ENCODE results near the gene CMTM8. TPM values are rescaled to one million over a fixed set of nuclear protein-coding genes. Genes with fewer than 3 reads are reported as not detected.

CMTM8 gene
- total and polyA plus RNA-seq, 2 donors (not counting 1 experiment from before 2014, with no cell fraction given) = under 0.01 to 0.50 TPM

- H3K4me2 ChIP-seq (ENCODE audit: extremely low read depth, insufficient read depth, low read length) = no peak overlapping the region
- H3K27ac ChIP-seq (ENCODE audit: insufficient read depth, low read length) = no peak overlapping the region
- no peak overlapping the region for H3K9ac ChIP-seq (ENCODE audit: insufficient read depth, low read length)
- H3K79me2 ChIP-seq (ENCODE audit: control insufficient read depth, insufficient read depth, low read length) = no peaks in the 10 kb centered on the region
- no peaks in the 10 kb centered on the region for H3K36me3 ChIP-seq (ENCODE audit: control insufficient read depth, insufficient read depth, low read length)
- DNase-seq (ENCODE audit: low read depth in 2 of 2) = no peak
- no peaks in the 10 kb centered on the region for H3K9me3 ChIP-seq (ENCODE audit: control insufficient read depth, insufficient read depth, low read depth, low read length)
- H3K4me1 ChIP-seq (ENCODE audit: control insufficient read depth, extremely low read depth, insufficient read depth, low read length) = no peaks in the 10 kb centered on the region
- TF ChIP-seq EZH2 (IDR thresholded peaks at IDR 0.05; ENCODE audit: low read length, missing control alignments) (no peak), CTCF (conservative IDR thresholded peaks at IDR 0.05 in 1 of 2, IDR thresholded peaks at IDR 0.05 in 1 of 2; ENCODE audit: low read depth in 1 of 2, low read length in 2 of 2) (no peak)
- H4K20me1 ChIP-seq (ENCODE audit: control insufficient read depth, extremely low read depth, insufficient read depth, low read length) = no peaks in the 10 kb centered on the region
- no peak overlapping the region for H3K4me3 ChIP-seq (replicated peaks in 1 of 4; ENCODE audit: control extremely low read depth in 1 of 4, insufficient read depth in 1 of 4, low read depth in 3 of 4, low read length in 4 of 4)
- H2AFZ ChIP-seq (ENCODE audit: low read length) = no peak overlapping the region
- no peaks in the 10 kb centered on the region for H3K27me3 ChIP-seq (ENCODE audit: control insufficient read depth, insufficient read depth, low read length)
These were observed 21.1 kb upstream of the CMTM8 start for GRCh38 chr3:32217339-32217738.

GRCh38 chr3:32219537-32219936 is 18.9 kb upstream of the CMTM8 start:
- Histone ChIP-seq H3K27ac (ENCODE audit: insufficient read depth, low read length) (no peak overlapping the region), H3K4me2 (ENCODE audit: extremely low read depth, insufficient read depth, low read length) (no peak overlapping the region), H3K36me3 (ENCODE audit: control insufficient read depth, insufficient read depth, low read length) (no peaks in the 10 kb centered on the region), H3K79me2 (ENCODE audit: control insufficient read depth, insufficient read depth, low read length) (no peaks in the 10 kb centered on the region), H3K4me1 (ENCODE audit: control insufficient read depth, extremely low read depth, insufficient read depth, low read length) (no peaks in the 10 kb centered on the region), H3K27me3 (ENCODE audit: control insufficient read depth, insufficient read depth, low read length) (no peaks in the 10 kb centered on the region), H3K9ac (ENCODE audit: insufficient read depth, low read length) (no peak overlapping the region), H3K9me3 (ENCODE audit: control insufficient read depth, insufficient read depth, low read depth, low read length) (no peaks in the 10 kb centered on the region), H4K20me1 (ENCODE audit: control insufficient read depth, extremely low read depth, insufficient read depth, low read length) (no peaks in the 10 kb centered on the region), H3K4me3 (replicated peaks in 1 of 4; ENCODE audit: control extremely low read depth in 1 of 4, insufficient read depth in 1 of 4, low read depth in 3 of 4, low read length in 4 of 4) (no peak overlapping the region), H2AFZ (ENCODE audit: low read length) (no peak overlapping the region)
- TF ChIP-seq EZH2 (IDR thresholded peaks at IDR 0.05; ENCODE audit: low read length, missing control alignments) = no peak
- TF ChIP-seq CTCF (conservative IDR thresholded peaks at IDR 0.05 in 1 of 2, IDR thresholded peaks at IDR 0.05 in 1 of 2; ENCODE audit: low read depth in 1 of 2, low read length in 2 of 2) = no peak
- DNase-seq (ENCODE audit: low read depth in 2 of 2) = no peak

GRCh38 chr3:32220006-32220405 is 18.5 kb upstream of the CMTM8 start:
- H4K20me1 ChIP-seq (ENCODE audit: control insufficient read depth, extremely low read depth, insufficient read depth, low read length) = no peaks in the 10 kb centered on the region
- H3K9ac ChIP-seq (ENCODE audit: insufficient read depth, low read length) = no peak overlapping the region
- H3K4me3 ChIP-seq (replicated peaks in 1 of 4; ENCODE audit: control extremely low read depth in 1 of 4, insufficient read depth in 1 of 4, low read depth in 3 of 4, low read length in 4 of 4) = no peak overlapping the region
- H3K27ac ChIP-seq (ENCODE audit: insufficient read depth, low read length) = no peak overlapping the region
- no peaks in the 10 kb centered on the region for H3K4me1 ChIP-seq (ENCODE audit: control insufficient read depth, extremely low read depth, insufficient read depth, low read length)
- no peaks in the 10 kb centered on the region for H3K27me3 ChIP-seq (ENCODE audit: control insufficient read depth, insufficient read depth, low read length)
- H3K79me2 ChIP-seq (ENCODE audit: control insufficient read depth, insufficient read depth, low read length) = no peaks in the 10 kb centered on the region
- H2AFZ ChIP-seq (ENCODE audit: low read length) = no peak overlapping the region
- no peaks in the 10 kb centered on the region for H3K36me3 ChIP-seq (ENCODE audit: control insufficient read depth, insufficient read depth, low read length)
- DNase-seq (ENCODE audit: low read depth in 2 of 2) = peak; percentile 21 to 89
- no peaks in the 10 kb centered on the region for H3K9me3 ChIP-seq (ENCODE audit: control insufficient read depth, insufficient read depth, low read depth, low read length)
- TF ChIP-seq EZH2 (IDR thresholded peaks at IDR 0.05; ENCODE audit: low read length, missing control alignments) (no peak), CTCF (conservative IDR thresholded peaks at IDR 0.05 in 1 of 2, IDR thresholded peaks at IDR 0.05 in 1 of 2; ENCODE audit: low read depth in 1 of 2, low read length in 2 of 2) (no peak)
- no peak overlapping the region for H3K4me2 ChIP-seq (ENCODE audit: extremely low read depth, insufficient read depth, low read length)

Measured in fibroblast of lung (primary cell).